ENCODE measurements around the gene OR52B4.

DNA sequence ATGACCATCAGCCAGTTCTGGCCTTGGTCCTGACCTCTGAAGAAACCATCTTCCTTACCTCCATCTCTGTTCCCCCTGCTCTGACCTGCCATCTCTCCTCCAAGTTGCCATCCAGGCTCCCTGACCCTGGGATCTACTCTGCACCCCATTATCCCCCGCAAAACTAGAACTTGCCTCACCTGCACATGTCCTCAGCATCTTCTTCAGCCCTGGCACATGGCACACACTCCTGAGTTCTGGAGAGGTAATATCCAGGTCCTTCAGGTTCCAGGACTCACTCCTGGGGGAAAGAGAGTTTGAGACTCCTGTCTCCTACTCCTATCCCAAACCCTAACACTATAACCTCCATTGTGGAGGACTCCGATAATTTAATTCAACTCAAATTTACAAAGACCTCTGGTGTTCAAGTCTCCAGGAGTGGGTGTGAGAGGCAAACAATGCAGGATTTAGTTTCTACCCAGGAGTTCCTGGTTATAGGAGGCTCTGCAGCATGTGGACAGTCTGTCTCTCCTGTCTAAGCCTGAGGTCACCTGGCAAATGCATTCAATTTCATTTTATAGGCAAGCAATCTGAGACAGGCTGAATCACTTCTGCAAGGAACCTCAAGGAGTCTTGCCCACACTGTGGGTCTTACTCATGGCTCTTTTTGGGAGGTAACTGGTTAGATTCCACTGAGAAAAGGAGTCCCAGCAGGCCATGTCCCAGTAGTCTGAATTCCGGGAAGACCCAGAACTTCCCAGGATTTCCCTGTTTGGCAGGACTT, 18.0 kb upstream of the OR52B4 start:
- TF ChIP-seq, protein P1, sequence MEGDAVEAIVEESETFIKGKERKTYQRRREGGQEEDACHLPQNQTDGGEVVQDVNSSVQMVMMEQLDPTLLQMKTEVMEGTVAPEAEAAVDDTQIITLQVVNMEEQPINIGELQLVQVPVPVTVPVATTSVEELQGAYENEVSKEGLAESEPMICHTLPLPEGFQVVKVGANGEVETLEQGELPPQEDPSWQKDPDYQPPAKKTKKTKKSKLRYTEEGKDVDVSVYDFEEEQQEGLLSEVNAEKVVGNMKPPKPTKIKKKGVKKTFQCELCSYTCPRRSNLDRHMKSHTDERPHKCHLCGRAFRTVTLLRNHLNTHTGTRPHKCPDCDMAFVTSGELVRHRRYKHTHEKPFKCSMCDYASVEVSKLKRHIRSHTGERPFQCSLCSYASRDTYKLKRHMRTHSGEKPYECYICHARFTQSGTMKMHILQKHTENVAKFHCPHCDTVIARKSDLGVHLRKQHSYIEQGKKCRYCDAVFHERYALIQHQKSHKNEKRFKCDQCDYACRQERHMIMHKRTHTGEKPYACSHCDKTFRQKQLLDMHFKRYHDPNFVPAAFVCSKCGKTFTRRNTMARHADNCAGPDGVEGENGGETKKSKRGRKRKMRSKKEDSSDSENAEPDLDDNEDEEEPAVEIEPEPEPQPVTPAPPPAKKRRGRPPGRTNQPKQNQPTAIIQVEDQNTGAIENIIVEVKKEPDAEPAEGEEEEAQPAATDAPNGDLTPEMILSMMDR (IDR thresholded peaks at IDR 0.05), result no peak
- TF ChIP-seq POLR2A (IDR thresholded peaks at IDR 0.05), result no peak

Measured in testis (tissue), 2 donors.